Subcutaneous adipose tissue (tissue), 4 donors: ENCODE results near the gene LIF. TPM values are rescaled to one million over a fixed set of nuclear protein-coding genes. Genes with fewer than 3 reads are reported as not detected.

Experiments used
- CTCF ChIP-seq: fragments of 450-650 bp; IDR thresholded peaks from one replicate; pipeline ENCODE4 v1.5.1; 2016; ENCODE audit warnings: low read depth, mild to moderate bottlenecking, control low read depth, antibody characterized with exemption, moderate library complexity
- total RNA-seq, 4 donors: library from RNA; depleted of rRNA; stranded (reverse); fragments of >200 nt; gene quantifications; one replicate each; pipeline ENCODE4 v1.1.0, GENCODE V29; 2016

Gene LIF
- under 1 TPM in 2 of 4 donors, not detected in 2; 0.82 to 0.88 TPM for total RNA-seq

GRCh38 chr22:30245985-30246813 lies at the start of gene LIF:
Gene LIF (minus strand): TSS chr22:30246759. CDS start chr22:30246695, 64 bp downstream.
- TF ChIP-seq CTCF, result no peak

GRCh38 chr22:30296324-30296723 lies 49.8 kb upstream of the LIF start:
- no peak for TF ChIP-seq CTCF

GRCh38 chr22:30295576-30295975 lies 49.0 kb upstream of the LIF start:
- TF ChIP-seq CTCF, result no peak

- TF ChIP-seq CTCF, result no peak
Observed at GRCh38 chr22:30294830-30295229, 48.3 kb upstream of the LIF start.

- TF ChIP-seq CTCF, result no peak
Observed at GRCh38 chr22:30294066-30294465, 47.5 kb upstream of the LIF start.

GRCh38 chr22:30293026-30293425 lies 46.5 kb upstream of the LIF start:
- no peak for TF ChIP-seq CTCF

GRCh38 chr22:30292069-30292970 lies 45.8 kb upstream of the LIF start:
- no peak for TF ChIP-seq CTCF
